GM06990 (cell line): ENCODE data around the gene BMPR1B.

ENCODE experiments used
- DNase-seq: peaks from one replicate; pipeline ENCODE4 v3.0.0-alpha.2; 2011; ENCODE audit not compliant: insufficient read length; ENCODE audit errors: extremely low read depth
- H3K27me3 ChIP-seq: replicated peaks from 2 replicates; pipeline ENCODE4 v1.6.0; 2011; ENCODE audit warnings: low read length; ENCODE audit not compliant: control insufficient read depth, insufficient read depth
- H3K36me3 ChIP-seq: 2 replicates; pipeline ENCODE4 v1.5.1; 2011; ENCODE audit warnings: low read length; ENCODE audit not compliant: control insufficient read depth, insufficient read depth
- H3K4me3 ChIP-seq: replicated peaks from 2 replicates; pipeline ENCODE4 v1.5.1; 2011; ENCODE audit warnings: low read depth, mild to moderate bottlenecking, control low read depth, low read length
- CTCF ChIP-seq: IDR thresholded peaks from 2 replicates; pipeline ENCODE4 v1.5.1; 2011; ENCODE audit warnings: low read length, control low read depth, mild to moderate bottlenecking, inconsistent platforms; ENCODE audit not compliant: insufficient read depth, poor library complexity, severe bottlenecking

BMPR1B gene

GRCh38 chr4:95017305-95018064 is 259.7 kb downstream of the BMPR1B start:
- H3K4me3 ChIP-seq, result no peak overlapping the region
- H3K27me3 ChIP-seq, result no peaks in the 10 kb centered on the region
- H3K36me3 ChIP-seq, result no peaks in the 10 kb centered on the region
- no peak for DNase-seq
- no peak for TF ChIP-seq CTCF

GRCh38 chr4:95018785-95019184 is 261.0 kb downstream of the BMPR1B start:
- no peak for DNase-seq
- H3K4me3 ChIP-seq, result no peak overlapping the region
- no peaks in the 10 kb centered on the region for H3K27me3 ChIP-seq
- TF ChIP-seq CTCF, result no peak
- no peaks in the 10 kb centered on the region for H3K36me3 ChIP-seq

- no peak for TF ChIP-seq CTCF
- no peak for DNase-seq
- no peaks in the 10 kb centered on the region for H3K27me3 ChIP-seq
- no peak overlapping the region for H3K4me3 ChIP-seq
- H3K36me3 ChIP-seq, result no peaks in the 10 kb centered on the region
Measured at GRCh38 chr4:95020521-95020920, 262.8 kb downstream of the BMPR1B start.

GRCh38 chr4:95021099-95021498 is 263.3 kb downstream of the BMPR1B start:
- H3K27me3 ChIP-seq, result no peaks in the 10 kb centered on the region
- no peak for TF ChIP-seq CTCF
- H3K4me3 ChIP-seq, result no peak overlapping the region
- DNase-seq, result no peak
- no peaks in the 10 kb centered on the region for H3K36me3 ChIP-seq

- no peak for TF ChIP-seq CTCF
- Histone ChIP-seq H3K4me3 (no peak overlapping the region), H3K27me3 (no peaks in the 10 kb centered on the region), H3K36me3 (no peaks in the 10 kb centered on the region)
- DNase-seq, result no peak
Measured at GRCh38 chr4:95023110-95023509, 265.4 kb downstream of the BMPR1B start.

- Histone ChIP-seq H3K27me3 (no peaks in the 10 kb centered on the region), H3K4me3 (no peak overlapping the region), H3K36me3 (no peaks in the 10 kb centered on the region)
- TF ChIP-seq CTCF, result no peak
- DNase-seq, result no peak
Measured at GRCh38 chr4:95027905-95028618, 270.3 kb downstream of the BMPR1B start.
